PFSK-1 (cell line): ENCODE data around the gene RPP30.

Source experiments
- POLR2AphosphoS5 ChIP-seq: IDR thresholded peaks from 2 replicates; pipeline ENCODE4 v1.6.1; 2012; ENCODE audit warnings: low read depth, mild to moderate bottlenecking, control low read depth, low read length, moderate library complexity
- REST ChIP-seq, 2 experiments: IDR thresholded peaks; 2 replicates each; pipeline versions ENCODE4 v1.6.1 to v1.8.0; 2011 to 2012; ENCODE audit warnings: low read depth in 2 of 2, low read length in 2 of 2, control low read depth in 1 of 2, inconsistent platforms in 1 of 2, mild to moderate bottlenecking in 1 of 2, moderate library complexity in 1 of 2; ENCODE audit not compliant: insufficient read depth in 1 of 2

- TF ChIP-seq POLR2AphosphoS5 (no peak), REST (IDR thresholded peaks at IDR 0.05; ENCODE audit: insufficient read depth in 1 of 2, low read depth in 2 of 2, low read length in 2 of 2) (no peak)
These were observed 21.4 kb downstream of the RPP30 start for GRCh38 chr10:90893190-90893589.
